H9 (cell line): ENCODE data around the gene HSPA12A. TPM values are rescaled to one million over a fixed set of nuclear protein-coding genes. Genes with fewer than 3 reads are reported as not detected.

Source experiments
- DNase-seq: peaks from one replicate; pipeline ENCODE4 v3.0.0-alpha.2; 2017
- H2AFZ ChIP-seq: one replicate; pipeline ENCODE4 v1.6.1; 2013; ENCODE audit warnings: mild to moderate bottlenecking, low read length, control low read depth, moderate library complexity
- H2AK5ac ChIP-seq: 2 replicates; pipeline ENCODE4 v1.6.1; 2013; ENCODE audit warnings: low read length, control low read depth, mixed read lengths; ENCODE audit not compliant: insufficient read length
- H2BK120ac ChIP-seq: one replicate; pipeline ENCODE4 v1.6.1; 2013; ENCODE audit warnings: low read depth, mild to moderate bottlenecking, low read length, control low read depth, inconsistent platforms; ENCODE audit not compliant: poor library complexity, severe bottlenecking
- H2BK12ac ChIP-seq: 2 replicates; pipeline ENCODE4 v1.6.1; 2013; ENCODE audit warnings: low read length, control low read depth, mixed read lengths, low read depth; ENCODE audit not compliant: insufficient read length
- H2BK15ac ChIP-seq: 2 replicates; pipeline ENCODE4 v1.6.1; 2013; ENCODE audit warnings: low read depth, low read length, control low read depth
- H2BK20ac ChIP-seq: one replicate; pipeline ENCODE4 v1.6.1; 2013; ENCODE audit warnings: low read depth, mild to moderate bottlenecking, low read length, control low read depth, inconsistent platforms; ENCODE audit not compliant: poor library complexity, severe bottlenecking
- H2BK5ac ChIP-seq: 2 replicates; pipeline ENCODE4 v1.6.1; 2013; ENCODE audit warnings: low read length, control low read depth, mixed read lengths; ENCODE audit not compliant: insufficient read length
- H3K14ac ChIP-seq: 2 replicates; pipeline ENCODE4 v1.6.1; 2013; ENCODE audit warnings: low read length, control low read depth; ENCODE audit not compliant: insufficient read depth
- H3K18ac ChIP-seq: 2 replicates; pipeline ENCODE4 v1.6.1; 2013; ENCODE audit warnings: low read depth, mild to moderate bottlenecking, mixed read lengths, low read length, control low read depth; ENCODE audit not compliant: insufficient read length
- H3K23ac ChIP-seq: 2 replicates; pipeline ENCODE4 v1.6.1; 2013; ENCODE audit warnings: low read length, control low read depth, mixed read lengths, low read depth; ENCODE audit not compliant: insufficient read length
- H3K23me2 ChIP-seq: 2 replicates; pipeline ENCODE4 v1.6.1; 2013; ENCODE audit warnings: low read depth, mild to moderate bottlenecking, mixed read lengths, low read length, control low read depth; ENCODE audit not compliant: insufficient read length, poor library complexity, severe bottlenecking
- H3K27ac ChIP-seq: 2 replicates; pipeline ENCODE4 v1.5.1; 2013; ENCODE audit warnings: low read length, control low read depth, mixed read lengths, low read depth; ENCODE audit not compliant: insufficient read length
- H3K27me3 ChIP-seq: 2 replicates; pipeline ENCODE4 v1.6.1; 2013; ENCODE audit warnings: low read length, control low read depth, inconsistent platforms; ENCODE audit not compliant: insufficient read depth
- H3K4ac ChIP-seq: 2 replicates; pipeline ENCODE4 v1.6.1; 2013; ENCODE audit warnings: low read depth, mild to moderate bottlenecking, control low read depth, inconsistent platforms, low read length, moderate library complexity
- H3K4me1 ChIP-seq: 2 replicates; pipeline ENCODE4 v1.6.1; 2013; ENCODE audit warnings: low read length, control low read depth, inconsistent platforms; ENCODE audit not compliant: insufficient read depth
- H3K4me2 ChIP-seq: 2 replicates; pipeline ENCODE4 v1.6.1; 2013; ENCODE audit warnings: low read length, control low read depth, mixed read lengths; ENCODE audit not compliant: insufficient read length, insufficient read depth
- H3K56ac ChIP-seq: 2 replicates; pipeline ENCODE4 v1.6.1; 2013; ENCODE audit warnings: low read depth, mild to moderate bottlenecking, mixed read lengths, low read length, control low read depth; ENCODE audit not compliant: insufficient read length
- H3K79me1 ChIP-seq: 2 replicates; pipeline ENCODE4 v1.6.1; 2013; ENCODE audit warnings: low read depth, mild to moderate bottlenecking, moderate library complexity, low read length, control low read depth, inconsistent platforms; ENCODE audit not compliant: insufficient read depth, poor library complexity, severe bottlenecking
- H3K79me2 ChIP-seq: 2 replicates; pipeline ENCODE4 v1.6.1; 2013; ENCODE audit warnings: low read length, control low read depth, inconsistent platforms; ENCODE audit not compliant: insufficient read depth
- H3K9ac ChIP-seq: 2 replicates; pipeline ENCODE4 v1.6.1; 2013; ENCODE audit warnings: low read length, control low read depth, mixed read lengths; ENCODE audit not compliant: insufficient read length; ENCODE audit errors: extremely low read depth
- H3K9me3 ChIP-seq: one replicate; pipeline ENCODE4 v1.6.1; 2013; ENCODE audit warnings: low read depth, low read length, inconsistent platforms; ENCODE audit not compliant: control insufficient read depth
- H3T11ph ChIP-seq: one replicate; pipeline ENCODE4 v1.6.1; 2013; ENCODE audit warnings: mild to moderate bottlenecking, low read length, control low read depth, inconsistent platforms
- H4K20me1 ChIP-seq: one replicate; pipeline ENCODE4 v1.6.1; 2013; ENCODE audit not compliant: control insufficient read depth, insufficient read length, insufficient read depth
- H4K5ac ChIP-seq: 2 replicates; pipeline ENCODE4 v1.6.1; 2013; ENCODE audit warnings: low read depth, mild to moderate bottlenecking, mixed read lengths, low read length, control low read depth; ENCODE audit not compliant: insufficient read length
- H4K8ac ChIP-seq: replicated peaks from 2 replicates; pipeline ENCODE4 v1.6.1; 2013; ENCODE audit warnings: low read length, control low read depth, mixed read lengths, low read depth; ENCODE audit not compliant: insufficient read length
- H4K91ac ChIP-seq: 2 replicates; pipeline ENCODE4 v1.6.1; 2013; ENCODE audit warnings: low read depth, mild to moderate bottlenecking, moderate library complexity, mixed read lengths, low read length, control low read depth; ENCODE audit not compliant: insufficient read length
- H3K27ac Mint-ChIP-seq, 3 experiments: 2 replicates in 2 of 3; 3 replicates in 1 of 3; pipeline ENCODE4 v1.8.0; 2020 to 2021; ENCODE audit warnings: mixed read lengths in 3 of 3, mild to moderate bottlenecking in 1 of 3, moderate library complexity in 1 of 3
- H3K27me3 Mint-ChIP-seq: 2 replicates; pipeline ENCODE4 v1.8.0; 2021; ENCODE audit warnings: low read depth, mild to moderate bottlenecking, moderate library complexity, mixed read lengths
- H3K36me3 Mint-ChIP-seq, 3 experiments: 2 replicates in 2 of 3; 3 replicates in 1 of 3; pipeline ENCODE4 v1.8.0; 2020 to 2021; ENCODE audit warnings: low read depth in 3 of 3, mixed read lengths in 3 of 3; ENCODE audit not compliant: insufficient read depth in 1 of 3
- H3K4me1 Mint-ChIP-seq, 2 experiments: 2 replicates each; pipeline ENCODE4 v1.8.0; 2020; ENCODE audit warnings: mixed read lengths in 2 of 2
- H3K4me3 Mint-ChIP-seq, 2 experiments: 2 replicates in 1 of 2; 3 replicates in 1 of 2; pipeline ENCODE4 v1.8.0; 2020 to 2021; ENCODE audit warnings: mild to moderate bottlenecking in 2 of 2, mixed read lengths in 2 of 2, moderate library complexity in 1 of 2
- H3K9me3 Mint-ChIP-seq, 2 experiments: 2 replicates in 1 of 2; 3 replicates in 1 of 2; pipeline ENCODE4 v1.8.0; 2020; ENCODE audit warnings: mild to moderate bottlenecking in 2 of 2, mixed read lengths in 2 of 2, moderate library complexity in 1 of 2
- WGBS: extraction: QIAGEN DNeasy Blood & Tissue Kit; methylation state at CpG from one replicate; pipeline ENCODE4 v1.1.7; 2013; ENCODE audit warnings: missing lambda C conversion rate, low lambda C conversion rate, mixed read lengths; ENCODE audit not compliant: insufficient read length; ENCODE audit errors: extremely low coverage; 5-methylcytosine and 5-hydroxymethylcytosine counted together
- total RNA-seq: library from RNA; stranded (reverse); gene quantifications from 2 replicates; pipeline ENCODE4 v1.2.1, GENCODE V29; 2021
- TF ChIP-seq, protein P1 (sequence below): fragments of 200-600 bp; sonication (generic); conservative IDR thresholded peaks from 3 replicates; pipeline ENCODE4 v1.8.0; 2021; ENCODE audit warnings: antibody characterized with exemption, mild to moderate bottlenecking

The HSPA12A gene
- total RNA-seq, 1 experiment from 2014 or later: 3.2 TPM

DNA sequence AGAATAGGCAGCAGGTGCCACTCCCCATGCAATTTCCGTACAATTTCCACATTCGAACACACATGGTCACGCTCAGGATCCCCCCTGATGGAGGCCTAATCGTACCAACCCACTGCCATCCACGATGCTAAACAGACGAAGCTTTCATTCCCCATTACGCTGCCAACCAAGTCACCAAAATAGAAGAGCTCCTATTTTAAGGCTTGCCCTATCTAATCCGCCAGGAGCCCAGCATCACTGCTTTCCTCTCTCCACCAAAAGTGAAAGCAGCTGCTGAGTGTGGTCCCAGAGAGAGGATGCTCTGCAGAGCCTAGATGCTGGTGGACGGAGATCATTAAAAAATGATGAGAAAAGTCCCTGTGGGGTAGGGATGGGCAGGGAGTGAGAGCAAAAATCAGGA is 43.3 kb downstream of the HSPA12A start:
- DNase-seq: no peak
- Histone ChIP-seq H2BK5ac (no peak overlapping the region), H3K56ac (no peak overlapping the region), H3K9ac (no peak overlapping the region), H3K4me1 (peaks cover 7% of the 10 kb centered on the region), H3K79me2 (no peaks in the 10 kb centered on the region), H3K27ac (no peak overlapping the region), H4K20me1 (no peaks in the 10 kb centered on the region), H3K79me1 (no peaks in the 10 kb centered on the region), H3K9me3 (no peaks in the 10 kb centered on the region), H4K5ac (no peak overlapping the region), H4K91ac (no peak overlapping the region), H3K14ac (no peak overlapping the region), H2AK5ac (no peak overlapping the region), H3K4ac (no peak overlapping the region), H2BK120ac (no peak overlapping the region), H3K27me3 (no peaks in the 10 kb centered on the region), H3K23me2 (no peaks in the 10 kb centered on the region), H2BK20ac (no peak overlapping the region), H3K18ac (no peak overlapping the region), H2BK15ac (no peak overlapping the region), H3K23ac (no peak overlapping the region), H2AFZ (no peak overlapping the region), H3K4me2 (no peak overlapping the region), H3T11ph (no peak overlapping the region), H4K8ac (no peak overlapping the region), H2BK12ac (no peak overlapping the region)
- H3K4me3 Mint-ChIP-seq: no peak overlapping the region
- no peak overlapping the region for H3K27ac Mint-ChIP-seq
- no CpG with 5 or more reads among the region's 9 CpGs for WGBS
- no peaks in the 10 kb centered on the region; a peak in 1 of 5 replicates for H3K9me3 Mint-ChIP-seq
- peaks cover 0 to 5% (median 0%) of the 10 kb centered on the region in 3 experiments; a peak in 2 of 7 replicates for H3K36me3 Mint-ChIP-seq
- TF ChIP-seq, protein P1, sequence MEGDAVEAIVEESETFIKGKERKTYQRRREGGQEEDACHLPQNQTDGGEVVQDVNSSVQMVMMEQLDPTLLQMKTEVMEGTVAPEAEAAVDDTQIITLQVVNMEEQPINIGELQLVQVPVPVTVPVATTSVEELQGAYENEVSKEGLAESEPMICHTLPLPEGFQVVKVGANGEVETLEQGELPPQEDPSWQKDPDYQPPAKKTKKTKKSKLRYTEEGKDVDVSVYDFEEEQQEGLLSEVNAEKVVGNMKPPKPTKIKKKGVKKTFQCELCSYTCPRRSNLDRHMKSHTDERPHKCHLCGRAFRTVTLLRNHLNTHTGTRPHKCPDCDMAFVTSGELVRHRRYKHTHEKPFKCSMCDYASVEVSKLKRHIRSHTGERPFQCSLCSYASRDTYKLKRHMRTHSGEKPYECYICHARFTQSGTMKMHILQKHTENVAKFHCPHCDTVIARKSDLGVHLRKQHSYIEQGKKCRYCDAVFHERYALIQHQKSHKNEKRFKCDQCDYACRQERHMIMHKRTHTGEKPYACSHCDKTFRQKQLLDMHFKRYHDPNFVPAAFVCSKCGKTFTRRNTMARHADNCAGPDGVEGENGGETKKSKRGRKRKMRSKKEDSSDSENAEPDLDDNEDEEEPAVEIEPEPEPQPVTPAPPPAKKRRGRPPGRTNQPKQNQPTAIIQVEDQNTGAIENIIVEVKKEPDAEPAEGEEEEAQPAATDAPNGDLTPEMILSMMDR: no peak
- H3K27me3 Mint-ChIP-seq: peaks cover 14% of the 10 kb centered on the region
- peaks cover 35 to 39% of the 10 kb centered on the region in 2 experiments for H3K4me1 Mint-ChIP-seq
